NCI-H1694 (cell line): ENCODE results near the gene WDR18.
"Not testable (repeated sequence)": the region's sequence is repeated elsewhere in the genome, so short reads cannot be mapped to it uniquely, and the experiment has no call there.

Experiments
- DNase-seq: peaks from one replicate; lab custom pipeline; 2025; lab: John Stamatoyannopoulos, UW

WDR18 gene

GRCh38 chr19:1019980-1020867, 36.1 kb downstream of the WDR18 start:
- no peak for DNase-seq

DNA sequence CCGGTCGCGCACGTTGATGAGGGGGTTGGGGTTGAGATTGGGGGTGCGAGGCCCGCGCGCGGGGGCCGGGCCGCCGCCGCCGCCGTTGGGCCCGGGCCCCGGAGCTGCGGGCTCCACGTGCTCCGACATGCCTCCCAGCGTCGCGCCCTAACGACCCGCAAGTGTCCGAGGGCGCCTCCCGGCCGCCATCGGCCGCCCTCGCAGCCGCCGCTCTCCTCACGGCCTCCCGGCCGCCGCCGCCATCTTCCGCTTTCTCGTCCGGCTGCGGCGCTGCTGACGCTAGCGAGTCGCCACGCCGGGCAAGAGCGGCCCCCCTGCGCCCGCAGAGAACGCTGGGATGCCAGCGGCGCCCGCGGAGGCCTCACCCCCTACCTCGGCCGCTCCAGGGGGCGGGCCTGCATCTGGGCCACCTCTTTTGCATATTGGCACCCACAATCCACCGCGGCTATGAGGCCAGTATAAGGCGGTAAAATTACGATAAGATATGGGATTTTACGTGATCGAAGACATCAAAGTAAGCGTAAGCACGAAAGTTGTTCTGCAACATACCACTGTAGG, 36.8 kb downstream of the WDR18 start, which contains the start of gene TMEM259:
Gene TMEM259 (minus strand): TSS at position 256 of the 558 bp plus-strand sequence. CDS start 127 bp downstream, at position 129.
- peak; percentile 86 for DNase-seq

GRCh38 chr19:1023883-1024188, 39.7 kb downstream of the WDR18 start:
- not testable (repeated sequence) for DNase-seq

GRCh38 chr19:1025080-1025479, 40.9 kb downstream of the WDR18 start:
- not testable (repeated sequence) for DNase-seq

DNA sequence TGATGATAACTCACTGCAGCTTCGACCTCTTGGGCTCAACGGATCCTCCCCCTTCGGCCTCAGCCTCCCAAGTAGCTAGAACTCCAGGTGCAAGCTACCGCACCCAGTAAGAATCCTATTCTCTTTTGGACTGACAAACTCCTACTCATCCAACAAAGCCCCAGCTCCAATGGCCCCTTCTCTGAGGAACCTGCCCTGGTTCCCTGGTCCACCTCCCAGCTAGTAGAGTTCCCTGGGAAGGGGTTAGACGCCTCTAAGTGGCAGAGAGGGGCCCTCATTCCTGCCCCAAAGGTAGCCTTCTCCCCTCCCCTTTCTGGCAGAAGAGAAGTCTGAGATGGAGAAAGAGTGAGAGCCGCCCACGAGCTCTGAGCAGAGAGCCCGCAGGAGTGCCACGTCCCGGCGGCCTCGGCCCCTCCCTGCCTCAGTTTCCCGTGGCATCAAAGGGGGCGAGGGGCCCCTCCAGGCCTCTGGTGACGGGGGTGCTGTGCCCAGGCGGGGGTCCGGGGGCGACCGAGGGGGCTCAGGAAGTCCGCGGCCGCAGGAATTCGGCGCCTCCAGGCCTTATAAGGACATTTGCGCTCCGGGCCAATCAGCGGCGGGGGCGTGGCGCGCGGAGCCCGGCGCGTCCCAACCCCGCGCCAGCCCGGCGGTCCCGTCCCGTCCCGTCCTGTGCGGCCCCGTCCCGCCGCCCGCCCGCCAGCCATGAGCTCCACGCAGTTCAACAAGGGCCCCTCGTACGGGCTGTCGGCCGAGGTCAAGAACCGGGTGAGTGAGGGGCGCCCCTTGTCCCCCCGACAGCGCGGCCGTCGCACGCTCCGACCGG, 42.0 kb downstream of the WDR18 start, which contains the start of gene CNN2:
Gene CNN2 (plus strand): TSS at position 649 of the 823 bp plus-strand sequence. CDS start 54 bp downstream, at position 703.
- DNase-seq: no peak

DNA sequence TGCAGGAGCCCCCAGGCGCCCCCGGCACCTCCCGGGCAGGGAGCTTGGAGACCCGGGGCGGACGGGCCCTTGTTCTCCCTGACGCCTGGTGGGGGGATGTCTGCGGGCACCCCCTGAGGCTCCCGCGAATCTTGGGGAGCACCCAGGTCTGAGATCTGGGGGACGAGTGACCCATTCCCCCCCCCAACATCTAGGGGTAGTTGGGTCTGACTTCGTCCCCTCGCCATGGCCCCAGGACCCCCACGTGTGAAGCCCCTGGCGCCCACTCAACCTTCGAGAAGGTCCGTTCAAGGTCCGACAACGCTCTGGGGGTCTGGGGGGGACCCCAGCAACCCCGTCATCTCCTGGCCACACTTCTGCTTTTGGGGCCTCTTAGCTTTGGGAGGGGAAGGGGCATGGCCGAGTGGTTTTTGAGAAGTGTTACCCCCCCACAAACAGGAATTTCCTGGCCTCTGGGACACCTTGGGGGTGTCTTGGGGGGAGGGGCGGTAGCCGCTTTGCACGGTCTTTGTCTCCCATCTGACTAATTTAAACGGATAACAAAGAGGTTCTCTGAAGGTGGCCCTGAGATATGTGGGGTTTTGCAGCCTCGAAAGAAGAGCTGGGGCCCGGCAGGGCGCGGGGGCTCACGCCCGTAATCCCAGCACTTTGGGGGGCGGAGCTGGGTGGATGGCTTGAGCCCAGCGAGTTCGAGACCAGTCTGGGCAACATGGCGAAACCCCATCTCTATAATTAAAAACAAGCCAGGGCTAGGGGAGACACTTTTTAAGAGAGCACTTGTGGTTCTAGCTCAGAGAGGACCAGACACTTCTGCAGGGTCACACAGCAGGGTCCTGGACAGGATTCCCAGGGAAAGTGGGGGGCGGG, 42.9 kb downstream of the WDR18 start:
- DNase-seq: no peak

GRCh38 chr19:1027650-1028061, 43.5 kb downstream of the WDR18 start:
- no peak for DNase-seq

GRCh38 chr19:1028062-1028926, 44.1 kb downstream of the WDR18 start:
- no peak for DNase-seq

GRCh38 chr19:1032264-1032867, 48.2 kb downstream of the WDR18 start:
- no peak for DNase-seq

GRCh38 chr19:1035998-1036621, 52.0 kb downstream of the WDR18 start:
- DNase-seq: no peak

DNA sequence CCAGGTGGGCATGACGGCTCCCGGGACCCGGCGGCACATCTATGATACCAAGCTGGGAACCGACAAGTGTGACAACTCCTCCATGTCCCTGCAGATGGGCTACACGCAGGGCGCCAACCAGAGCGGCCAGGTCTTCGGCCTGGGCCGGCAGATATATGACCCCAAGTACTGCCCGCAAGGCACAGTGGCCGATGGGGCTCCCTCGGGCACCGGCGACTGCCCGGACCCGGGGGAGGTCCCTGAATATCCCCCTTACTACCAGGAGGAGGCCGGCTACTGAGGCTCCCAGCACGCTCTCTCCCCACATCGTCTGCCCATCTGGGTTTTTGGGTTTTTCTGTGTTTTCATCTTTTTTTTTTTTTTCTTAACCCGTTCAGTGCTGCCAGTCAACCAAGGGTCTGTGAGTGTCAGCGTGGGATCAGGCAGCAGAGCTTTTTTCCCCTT, 53.5 kb downstream of the WDR18 start:
- no peak for DNase-seq

DNA sequence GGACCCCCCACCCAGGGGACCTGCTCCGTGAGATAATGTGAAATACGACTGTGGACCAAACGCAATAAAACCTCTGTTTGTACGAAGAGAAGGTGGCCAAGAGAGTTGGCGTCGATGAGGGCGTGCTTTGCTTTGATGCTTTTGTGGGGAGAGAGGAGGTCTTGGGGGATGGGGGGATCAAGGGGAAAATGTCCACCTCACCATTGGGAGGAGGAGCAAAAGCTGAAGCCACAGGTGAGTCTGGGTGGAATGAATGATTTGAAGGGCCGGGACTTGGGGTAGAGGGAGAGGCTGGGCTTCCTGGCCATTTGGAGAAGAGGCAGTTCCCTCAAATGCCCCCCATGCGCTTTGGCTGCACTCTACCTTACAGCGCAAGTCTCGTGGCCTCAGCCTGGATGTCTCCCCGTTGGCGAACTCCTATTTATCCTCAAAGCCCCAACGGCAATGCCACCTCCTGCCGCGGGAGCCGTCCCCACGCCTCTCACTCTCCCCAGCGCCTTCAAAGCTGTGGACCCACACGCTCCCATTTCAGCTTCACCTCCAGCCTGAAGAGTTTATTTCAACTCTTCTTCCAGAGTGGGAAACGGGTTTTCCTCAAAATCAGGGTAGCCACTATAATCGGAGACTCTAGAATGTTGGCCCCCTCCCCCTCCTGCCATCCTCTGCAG, 55.0 kb downstream of the WDR18 start:
- no peak for DNase-seq

DNA sequence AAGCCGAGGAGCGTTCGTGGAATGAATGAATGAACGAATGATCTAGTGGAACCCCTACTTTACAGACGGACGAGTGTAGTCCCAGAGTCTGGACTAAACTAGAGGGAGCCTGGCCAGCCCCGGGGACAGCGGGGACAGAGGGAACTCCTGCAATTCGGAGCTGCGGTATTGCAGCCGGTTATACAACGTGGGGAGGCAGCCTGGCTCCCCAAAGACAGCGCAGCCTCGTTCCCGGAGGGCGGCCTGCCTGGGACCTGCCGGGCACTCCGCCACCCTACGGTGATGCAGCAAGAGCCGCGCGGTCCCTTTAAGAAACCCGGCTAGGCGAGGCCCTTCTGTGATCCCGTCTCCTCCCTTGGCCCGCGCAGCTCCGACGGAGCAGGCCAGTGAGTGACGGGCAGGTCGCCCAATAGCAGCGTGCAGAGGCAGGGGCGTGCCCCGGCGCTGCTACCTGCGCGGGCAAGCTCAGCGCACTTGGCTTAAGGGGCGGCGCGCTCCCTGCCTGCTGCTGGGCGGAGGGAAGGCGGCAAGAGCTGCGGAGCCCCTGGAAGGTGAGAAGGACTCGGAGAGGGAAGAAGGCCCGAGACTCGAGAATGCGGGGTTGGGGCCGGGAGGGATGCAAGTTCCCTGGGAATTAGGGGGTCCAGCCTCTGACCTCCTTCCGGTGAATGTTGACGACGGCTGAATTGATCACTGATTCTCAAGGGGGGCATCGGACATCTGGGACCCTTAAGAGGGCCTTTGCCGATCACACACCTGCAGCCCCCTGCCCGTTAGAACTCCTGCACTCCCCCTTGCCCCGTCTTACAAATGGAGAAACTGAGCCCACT, 55.7 kb downstream of the WDR18 start, which contains the start of gene ABCA7:
Gene ABCA7 (plus strand): TSS at position 462 of the 830 bp plus-strand sequence. CDS start 1,255 bp downstream, outside the sequence.
- peak; percentile 91 for DNase-seq

- peak; percentile 94 for DNase-seq
Observed at GRCh38 chr19:1040476-1041271, 56.5 kb downstream of the WDR18 start.

DNA sequence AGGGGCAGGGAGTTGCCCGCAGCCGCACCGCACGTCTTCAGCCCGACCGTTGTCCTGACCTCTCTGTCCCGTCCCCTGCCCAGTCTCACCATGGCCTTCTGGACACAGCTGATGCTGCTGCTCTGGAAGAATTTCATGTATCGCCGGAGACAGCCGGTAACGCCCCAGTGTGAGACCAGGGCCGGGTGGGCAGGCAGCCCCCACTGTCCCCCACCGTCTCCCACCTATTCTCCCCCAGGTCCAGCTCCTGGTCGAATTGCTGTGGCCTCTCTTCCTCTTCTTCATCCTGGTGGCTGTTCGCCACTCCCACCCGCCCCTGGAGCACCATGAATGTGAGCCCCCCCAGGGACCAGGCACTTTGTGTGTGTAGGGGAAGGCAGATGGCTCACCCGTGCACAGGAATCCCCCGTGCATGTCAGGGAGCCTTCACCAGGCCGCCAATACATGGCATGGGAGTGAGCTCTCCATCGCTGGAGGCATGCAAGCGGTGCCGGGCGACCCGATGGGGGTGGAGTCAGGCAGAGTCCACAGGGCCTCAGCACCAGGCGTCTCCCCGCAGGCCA, 57.2 kb downstream of the WDR18 start:
- DNase-seq: no peak

DNA sequence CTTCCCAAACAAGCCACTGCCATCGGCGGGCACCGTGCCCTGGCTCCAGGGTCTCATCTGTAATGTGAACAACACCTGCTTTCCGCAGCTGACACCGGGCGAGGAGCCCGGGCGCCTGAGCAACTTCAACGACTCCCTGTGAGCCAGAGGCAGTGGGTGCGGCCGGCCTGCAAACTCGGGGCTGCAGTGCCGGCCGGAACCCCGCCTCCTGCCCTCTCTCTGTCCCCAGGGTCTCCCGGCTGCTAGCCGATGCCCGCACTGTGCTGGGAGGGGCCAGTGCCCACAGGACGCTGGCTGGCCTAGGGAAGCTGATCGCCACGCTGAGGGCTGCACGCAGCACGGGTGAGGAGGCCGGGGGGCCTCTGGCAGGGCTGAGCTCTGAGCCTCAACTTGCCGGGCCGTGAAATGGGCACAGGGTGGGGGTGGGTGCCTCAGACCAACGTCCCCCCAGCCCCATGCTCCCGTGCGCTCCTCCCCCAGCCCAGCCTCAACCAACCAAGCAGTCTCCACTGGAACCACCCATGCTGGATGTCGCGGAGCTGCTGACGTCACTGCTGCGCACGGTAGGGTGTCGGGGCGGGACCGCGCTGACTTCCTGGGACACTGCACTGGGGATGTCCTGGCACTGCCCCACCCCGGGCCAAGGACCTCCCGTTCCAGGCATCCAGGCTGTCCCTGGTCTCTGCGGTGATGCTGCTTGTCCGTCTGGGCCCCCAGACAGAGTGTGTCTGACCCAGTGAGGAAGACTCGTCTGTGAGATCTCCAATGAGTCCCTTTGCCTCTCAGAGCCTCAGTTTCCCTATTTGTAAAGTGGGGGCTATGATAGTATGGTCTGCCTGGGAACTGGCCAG, 57.9 kb downstream of the WDR18 start:
- peak; percentile 41 for DNase-seq
